GM12892 (cell line): ENCODE results near the gene TNNT2.

ENCODE experiments used
- POLR2A ChIP-seq: IDR thresholded peaks from 2 replicates; pipeline ENCODE4 v1.6.1; 2011; ENCODE audit warnings: low read depth, low read length, control low read depth
- TAF1 ChIP-seq: IDR thresholded peaks from 2 replicates; pipeline ENCODE4 v1.6.1; 2011; ENCODE audit warnings: low read depth, mild to moderate bottlenecking, control low read depth, low read length, borderline replicate concordance

- TF ChIP-seq POLR2A (no peak), TAF1 (no peak)
Observed at GRCh38 chr1:201313086-201313485, 64.4 kb downstream of the TNNT2 start.
